Measurements from ENCODE around the gene MYH15. TPM values are rescaled to one million over a fixed set of nuclear protein-coding genes. Genes with fewer than 3 reads are reported as not detected.

The MYH15 gene
- total RNA-seq, 1 donor from 2014 or later = not detected

- H3K4me3 ChIP-seq (ENCODE audit: low read depth, low read length) = no peak overlapping the region
- no peaks in the 10 kb centered on the region for H3K36me3 ChIP-seq (ENCODE audit: control insufficient read depth, insufficient read depth, low read length)
- DNase-seq (ENCODE audit: low read depth) = no peak
- TF ChIP-seq, protein P1, sequence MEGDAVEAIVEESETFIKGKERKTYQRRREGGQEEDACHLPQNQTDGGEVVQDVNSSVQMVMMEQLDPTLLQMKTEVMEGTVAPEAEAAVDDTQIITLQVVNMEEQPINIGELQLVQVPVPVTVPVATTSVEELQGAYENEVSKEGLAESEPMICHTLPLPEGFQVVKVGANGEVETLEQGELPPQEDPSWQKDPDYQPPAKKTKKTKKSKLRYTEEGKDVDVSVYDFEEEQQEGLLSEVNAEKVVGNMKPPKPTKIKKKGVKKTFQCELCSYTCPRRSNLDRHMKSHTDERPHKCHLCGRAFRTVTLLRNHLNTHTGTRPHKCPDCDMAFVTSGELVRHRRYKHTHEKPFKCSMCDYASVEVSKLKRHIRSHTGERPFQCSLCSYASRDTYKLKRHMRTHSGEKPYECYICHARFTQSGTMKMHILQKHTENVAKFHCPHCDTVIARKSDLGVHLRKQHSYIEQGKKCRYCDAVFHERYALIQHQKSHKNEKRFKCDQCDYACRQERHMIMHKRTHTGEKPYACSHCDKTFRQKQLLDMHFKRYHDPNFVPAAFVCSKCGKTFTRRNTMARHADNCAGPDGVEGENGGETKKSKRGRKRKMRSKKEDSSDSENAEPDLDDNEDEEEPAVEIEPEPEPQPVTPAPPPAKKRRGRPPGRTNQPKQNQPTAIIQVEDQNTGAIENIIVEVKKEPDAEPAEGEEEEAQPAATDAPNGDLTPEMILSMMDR (IDR thresholded peaks at IDR 0.05; ENCODE audit: insufficient read depth, low read length, poor library complexity, severe bottlenecking) = no peak
- no peaks in the 10 kb centered on the region for H3K27me3 ChIP-seq (ENCODE audit: control insufficient read depth, insufficient read depth, low read length)
Observed at GRCh38 chr3:108527817-108528216, 17.4 kb upstream of the MYH15 start.

DNA sequence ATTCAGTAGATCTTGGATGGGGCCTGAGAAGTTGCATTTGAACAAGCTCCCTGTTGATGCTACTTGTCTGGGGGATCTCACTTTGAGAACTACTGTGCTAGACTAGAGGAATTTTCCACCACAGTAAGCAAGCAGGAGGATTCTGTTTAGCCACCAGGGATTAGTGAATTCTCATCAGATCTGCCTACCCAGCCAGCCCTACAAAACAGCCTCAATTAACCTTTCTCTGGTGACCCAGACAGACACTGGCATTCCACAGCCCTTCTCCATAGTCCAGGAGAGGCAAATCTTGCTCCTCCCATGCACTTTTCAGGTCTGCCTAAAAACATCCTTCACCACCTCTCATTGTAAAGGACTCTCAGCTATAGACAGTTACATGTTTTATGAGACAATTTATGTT is 16.7 kb upstream of the MYH15 start:
- Histone ChIP-seq H3K4me3 (ENCODE audit: low read depth, low read length) (no peak overlapping the region), H3K36me3 (ENCODE audit: control insufficient read depth, insufficient read depth, low read length) (no peaks in the 10 kb centered on the region), H3K27me3 (ENCODE audit: control insufficient read depth, insufficient read depth, low read length) (no peaks in the 10 kb centered on the region)
- DNase-seq (ENCODE audit: low read depth) = no peak
- TF ChIP-seq, protein P1 (IDR thresholded peaks at IDR 0.05; ENCODE audit: insufficient read depth, low read length, poor library complexity, severe bottlenecking) = no peak

DNA sequence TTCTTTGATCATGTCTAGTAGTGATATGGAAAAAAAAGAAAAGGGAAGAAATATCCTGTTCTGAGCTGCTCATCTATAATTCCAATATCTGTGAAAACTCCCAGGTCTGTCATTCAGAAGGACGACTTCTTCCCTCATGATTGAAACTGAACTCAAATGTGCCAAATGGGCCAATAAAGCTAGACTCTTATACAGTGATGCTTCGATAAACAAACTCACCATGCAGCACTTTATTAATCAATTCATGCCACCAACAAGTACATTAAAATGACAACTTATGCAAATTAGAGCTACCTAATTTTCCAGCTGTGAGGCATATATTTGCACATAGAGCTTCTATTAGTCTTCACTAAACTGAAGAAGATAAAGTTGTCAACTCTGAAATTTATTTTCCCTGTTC is 15.6 kb upstream of the MYH15 start:
- TF ChIP-seq, protein P1 (IDR thresholded peaks at IDR 0.05; ENCODE audit: insufficient read depth, low read length, poor library complexity, severe bottlenecking) = no peak
- no peak for DNase-seq (ENCODE audit: low read depth)
- no peaks in the 10 kb centered on the region for H3K36me3 ChIP-seq (ENCODE audit: control insufficient read depth, insufficient read depth, low read length)

DNA sequence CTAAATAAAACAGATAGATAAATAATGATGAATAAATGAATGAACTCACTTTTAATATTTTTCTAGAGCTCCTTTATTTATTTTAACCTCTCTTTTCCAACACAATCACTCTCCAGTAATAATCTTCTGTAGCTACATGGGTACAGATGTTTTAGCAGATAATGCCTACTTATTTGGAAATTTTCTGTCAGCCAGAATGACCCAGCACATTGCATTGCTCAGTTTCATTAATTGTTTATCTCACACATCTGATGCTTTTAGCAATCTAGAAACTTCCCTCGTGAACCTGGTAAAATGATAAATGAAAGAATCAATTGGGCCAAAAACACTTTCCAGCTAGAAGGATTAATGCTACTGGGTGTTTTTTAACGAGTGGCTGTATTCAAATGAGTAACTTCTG is 14.9 kb upstream of the MYH15 start:
- no peaks in the 10 kb centered on the region for H3K27me3 ChIP-seq (ENCODE audit: control insufficient read depth, insufficient read depth, low read length)
- no peak overlapping the region for H3K4me3 ChIP-seq (ENCODE audit: low read depth, low read length)
- no peaks in the 10 kb centered on the region for H3K36me3 ChIP-seq (ENCODE audit: control insufficient read depth, insufficient read depth, low read length)
- TF ChIP-seq, protein P1 (IDR thresholded peaks at IDR 0.05; ENCODE audit: insufficient read depth, low read length, poor library complexity, severe bottlenecking) = no peak
- no peak for DNase-seq (ENCODE audit: low read depth)

More for the DNA sequence above, 15.6 kb upstream of the MYH15 start:
- Histone ChIP-seq H3K27me3 (ENCODE audit: control insufficient read depth, insufficient read depth, low read length) (no peaks in the 10 kb centered on the region), H3K4me3 (ENCODE audit: low read depth, low read length) (no peak overlapping the region)

DNA sequence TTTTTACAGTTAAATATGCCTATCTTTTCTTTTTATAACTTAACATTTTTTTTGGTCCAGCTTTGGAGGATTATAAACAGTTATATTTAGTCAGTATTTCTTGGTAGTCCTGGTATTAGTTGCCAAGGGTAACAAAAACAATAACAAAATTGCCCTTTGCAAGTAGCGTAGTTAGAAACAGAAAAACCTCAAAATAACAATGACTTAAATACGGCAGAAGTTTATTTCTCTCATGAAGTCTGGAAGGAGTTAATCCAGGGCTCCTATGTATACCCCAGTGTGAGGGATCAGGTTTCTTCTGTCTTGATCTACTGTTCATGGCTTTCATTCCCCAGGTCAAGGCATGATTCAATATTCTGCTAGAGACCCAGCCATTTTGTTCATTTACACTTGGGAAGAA is 14.1 kb upstream of the MYH15 start:
- H3K27me3 ChIP-seq (ENCODE audit: control insufficient read depth, insufficient read depth, low read length) = no peaks in the 10 kb centered on the region
- no peak for DNase-seq (ENCODE audit: low read depth)
- H3K4me3 ChIP-seq (ENCODE audit: low read depth, low read length) = no peak overlapping the region
- TF ChIP-seq, protein P1 (IDR thresholded peaks at IDR 0.05; ENCODE audit: insufficient read depth, low read length, poor library complexity, severe bottlenecking) = no peak
- no peaks in the 10 kb centered on the region for H3K36me3 ChIP-seq (ENCODE audit: control insufficient read depth, insufficient read depth, low read length)

DNA sequence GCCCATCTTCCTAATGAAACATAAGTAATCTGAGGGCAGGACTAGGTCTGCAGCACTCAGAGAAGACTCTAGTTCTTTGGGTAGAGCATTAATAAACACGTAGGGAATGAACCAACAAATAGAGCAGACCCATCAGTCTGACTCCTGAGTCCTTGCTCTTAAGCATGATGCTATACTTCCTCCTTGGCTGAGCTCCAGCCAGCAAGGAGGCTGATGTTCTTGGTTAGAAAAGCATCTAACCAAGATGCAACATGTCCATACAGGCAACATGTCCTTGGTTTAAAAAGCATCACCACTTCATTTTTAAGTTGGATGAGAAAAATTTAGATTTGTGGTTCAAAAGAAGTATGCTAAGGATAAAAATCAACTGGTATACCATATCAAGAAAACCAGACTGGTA is 8.5 kb upstream of the MYH15 start:
- no peak for DNase-seq (ENCODE audit: low read depth)
- Histone ChIP-seq H3K36me3 (ENCODE audit: control insufficient read depth, insufficient read depth, low read length) (no peaks in the 10 kb centered on the region), H3K4me3 (ENCODE audit: low read depth, low read length) (no peak overlapping the region), H3K27me3 (ENCODE audit: control insufficient read depth, insufficient read depth, low read length) (no peaks in the 10 kb centered on the region)
- TF ChIP-seq, protein P1 (IDR thresholded peaks at IDR 0.05; ENCODE audit: insufficient read depth, low read length, poor library complexity, severe bottlenecking) = no peak
